Activated CD4-positive, CD25-positive, alpha-beta regulatory T cell treated with anti-CD3 and anti-CD28 coated beads, Interleukin-2, amount 50 U/mL, for 16 hours (primary cell): ENCODE results near the gene GOLGA1.
A peak's percentile ranks its signal among the peaks of the same experiment; 100 is the strongest.
"Not testable (repeated sequence)": the region's sequence is repeated elsewhere in the genome, so short reads cannot be mapped to it uniquely, and the experiment has no call there.

ENCODE experiments used
- DNase-seq: peaks from one replicate; pipeline ENCODE4 v3.0.0-alpha.2; 2020; ENCODE audit warnings: low read depth, low spot score

GOLGA1 gene

GRCh38 chr9:124858330-124859046, 82.4 kb downstream of the GOLGA1 start:
- no peak for DNase-seq

GRCh38 chr9:124857533-124858162, 83.2 kb downstream of the GOLGA1 start:
- DNase-seq: no peak

GRCh38 chr9:124855944-124856765, 84.7 kb downstream of the GOLGA1 start:
- no peak for DNase-seq

- DNase-seq: no peak
Measured at GRCh38 chr9:124855566-124855943, 85.3 kb downstream of the GOLGA1 start.

GRCh38 chr9:124854822-124855221, 86.1 kb downstream of the GOLGA1 start:
- DNase-seq: no peak

- no peak for DNase-seq
Measured at GRCh38 chr9:124854161-124854560, 86.7 kb downstream of the GOLGA1 start.

GRCh38 chr9:124853605-124854143, 87.2 kb downstream of the GOLGA1 start:
- DNase-seq: no peak

- peak; percentile 55 for DNase-seq
Measured at GRCh38 chr9:124852829-124853531, 87.9 kb downstream of the GOLGA1 start, which contains the start of gene WDR38. WDR38 (plus strand) TSS chr9:124853460; CDS start chr9:124853532, 72 bp downstream.

GRCh38 chr9:124852121-124852828, 88.6 kb downstream of the GOLGA1 start:
- DNase-seq: no peak

- DNase-seq: no peak
Measured at GRCh38 chr9:124849801-124850200, 91.1 kb downstream of the GOLGA1 start.

GRCh38 chr9:124846969-124847368, 93.9 kb downstream of the GOLGA1 start:
- DNase-seq: no peak

- not testable (repeated sequence) for DNase-seq
Measured at GRCh38 chr9:124846467-124846866, 94.4 kb downstream of the GOLGA1 start.

- no peak for DNase-seq
Measured at GRCh38 chr9:124844291-124844690, 96.6 kb downstream of the GOLGA1 start.

GRCh38 chr9:124843456-124844034, 97.3 kb downstream of the GOLGA1 start:
- DNase-seq: no peak

- DNase-seq: no peak
Measured at GRCh38 chr9:124841075-124841821, 99.6 kb downstream of the GOLGA1 start.

- DNase-seq: no peak
Measured at GRCh38 chr9:124840300-124840833, 100.5 kb downstream of the GOLGA1 start.

- no peak for DNase-seq
Measured at GRCh38 chr9:124839612-124840299, 101.1 kb downstream of the GOLGA1 start.

GRCh38 chr9:124838567-124839275, 102.2 kb downstream of the GOLGA1 start:
- not testable (repeated sequence) for DNase-seq
